ENCODE measurements around the gene TADA2B.

GRCh38 chr4:7052923-7053715, 9.9 kb downstream of the TADA2B start:
- no peak for TF ChIP-seq CEBPB (IDR thresholded peaks at IDR 0.05; ENCODE audit: low read depth, low read length)
- TF ChIP-seq CTCF (conservative IDR thresholded peaks at IDR 0.05; ENCODE audit: low read depth, low read length): no peak
- no peak for TF ChIP-seq SMC3 (IDR thresholded peaks at IDR 0.05; ENCODE audit: low read depth, low read length)

Data from IMR-90 (cell line).